ENCODE results near the gene CARM1. TPM values are rescaled to one million over a fixed set of nuclear protein-coding genes. Genes with fewer than 3 reads are reported as not detected.

CARM1 gene
- total and polyA plus RNA-seq, 2 of the 13 experiments (the other 11 are each of a cell fraction or from before 2014, with no cell fraction given) = 27.6 to 55.8 TPM

- TF ChIP-seq, protein P1, sequence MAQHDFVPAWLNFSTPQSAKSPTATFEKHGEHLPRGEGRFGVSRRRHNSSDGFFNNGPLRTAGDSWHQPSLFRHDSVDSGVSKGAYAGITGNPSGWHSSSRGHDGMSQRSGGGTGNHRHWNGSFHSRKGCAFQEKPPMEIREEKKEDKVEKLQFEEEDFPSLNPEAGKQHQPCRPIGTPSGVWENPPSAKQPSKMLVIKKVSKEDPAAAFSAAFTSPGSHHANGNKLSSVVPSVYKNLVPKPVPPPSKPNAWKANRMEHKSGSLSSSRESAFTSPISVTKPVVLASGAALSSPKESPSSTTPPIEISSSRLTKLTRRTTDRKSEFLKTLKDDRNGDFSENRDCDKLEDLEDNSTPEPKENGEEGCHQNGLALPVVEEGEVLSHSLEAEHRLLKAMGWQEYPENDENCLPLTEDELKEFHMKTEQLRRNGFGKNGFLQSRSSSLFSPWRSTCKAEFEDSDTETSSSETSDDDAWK (CRISPR knock-in tag; IDR thresholded peaks at IDR 0.05) = no peak
- TF ChIP-seq KDM5B (CRISPR knock-in tag; IDR thresholded peaks at IDR 0.05; ENCODE audit: borderline replicate concordance) = 0 out of 2 replicates have a peak, but pooled peaks have one; percentile 30
- TF ChIP-seq, protein P2, sequence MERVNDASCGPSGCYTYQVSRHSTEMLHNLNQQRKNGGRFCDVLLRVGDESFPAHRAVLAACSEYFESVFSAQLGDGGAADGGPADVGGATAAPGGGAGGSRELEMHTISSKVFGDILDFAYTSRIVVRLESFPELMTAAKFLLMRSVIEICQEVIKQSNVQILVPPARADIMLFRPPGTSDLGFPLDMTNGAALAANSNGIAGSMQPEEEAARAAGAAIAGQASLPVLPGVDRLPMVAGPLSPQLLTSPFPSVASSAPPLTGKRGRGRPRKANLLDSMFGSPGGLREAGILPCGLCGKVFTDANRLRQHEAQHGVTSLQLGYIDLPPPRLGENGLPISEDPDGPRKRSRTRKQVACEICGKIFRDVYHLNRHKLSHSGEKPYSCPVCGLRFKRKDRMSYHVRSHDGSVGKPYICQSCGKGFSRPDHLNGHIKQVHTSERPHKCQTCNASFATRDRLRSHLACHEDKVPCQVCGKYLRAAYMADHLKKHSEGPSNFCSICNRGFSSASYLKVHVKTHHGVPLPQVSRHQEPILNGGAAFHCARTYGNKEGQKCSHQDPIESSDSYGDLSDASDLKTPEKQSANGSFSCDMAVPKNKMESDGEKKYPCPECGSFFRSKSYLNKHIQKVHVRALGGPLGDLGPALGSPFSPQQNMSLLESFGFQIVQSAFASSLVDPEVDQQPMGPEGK (CRISPR knock-in tag; IDR thresholded peaks at IDR 0.05) = peak; percentile 51
- TF ChIP-seq RARG (CRISPR knock-in tag; IDR thresholded peaks at IDR 0.05; ENCODE audit: low read depth) = no peak
- TF ChIP-seq, protein P3, sequence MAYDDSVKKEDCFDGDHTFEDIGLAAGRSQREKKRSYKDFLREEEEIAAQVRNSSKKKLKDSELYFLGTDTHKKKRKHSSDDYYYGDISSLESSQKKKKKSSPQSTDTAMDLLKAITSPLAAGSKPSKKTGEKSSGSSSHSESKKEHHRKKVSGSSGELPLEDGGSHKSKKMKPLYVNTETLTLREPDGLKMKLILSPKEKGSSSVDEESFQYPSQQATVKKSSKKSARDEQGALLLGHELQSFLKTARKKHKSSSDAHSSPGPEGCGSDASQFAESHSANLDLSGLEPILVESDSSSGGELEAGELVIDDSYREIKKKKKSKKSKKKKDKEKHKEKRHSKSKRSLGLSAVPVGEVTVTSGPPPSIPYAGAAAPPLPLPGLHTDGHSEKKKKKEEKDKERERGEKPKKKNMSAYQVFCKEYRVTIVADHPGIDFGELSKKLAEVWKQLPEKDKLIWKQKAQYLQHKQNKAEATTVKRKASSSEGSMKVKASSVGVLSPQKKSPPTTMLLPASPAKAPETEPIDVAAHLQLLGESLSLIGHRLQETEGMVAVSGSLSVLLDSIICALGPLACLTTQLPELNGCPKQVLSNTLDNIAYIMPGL (CRISPR knock-in tag; IDR thresholded peaks at IDR 0.05; ENCODE audit: borderline replicate concordance in 1 of 2, low read depth in 1 of 2) = peak; percentile 28 to 74; a peak in 3 of 4 replicates
- TF ChIP-seq MIXL1 (CRISPR knock-in tag; IDR thresholded peaks at IDR 0.05) = 0 out of 2 replicates have a peak, but pooled peaks have one; percentile 50
- no peak for TF ChIP-seq SCMH1 (CRISPR knock-in tag; IDR thresholded peaks at IDR 0.05; ENCODE audit: borderline replicate concordance)
- TF ChIP-seq THAP11 (CRISPR knock-in tag; IDR thresholded peaks at IDR 0.05) = peak; percentile 39; the same call in 1 of the 2 replicates
- TF ChIP-seq, protein P4, sequence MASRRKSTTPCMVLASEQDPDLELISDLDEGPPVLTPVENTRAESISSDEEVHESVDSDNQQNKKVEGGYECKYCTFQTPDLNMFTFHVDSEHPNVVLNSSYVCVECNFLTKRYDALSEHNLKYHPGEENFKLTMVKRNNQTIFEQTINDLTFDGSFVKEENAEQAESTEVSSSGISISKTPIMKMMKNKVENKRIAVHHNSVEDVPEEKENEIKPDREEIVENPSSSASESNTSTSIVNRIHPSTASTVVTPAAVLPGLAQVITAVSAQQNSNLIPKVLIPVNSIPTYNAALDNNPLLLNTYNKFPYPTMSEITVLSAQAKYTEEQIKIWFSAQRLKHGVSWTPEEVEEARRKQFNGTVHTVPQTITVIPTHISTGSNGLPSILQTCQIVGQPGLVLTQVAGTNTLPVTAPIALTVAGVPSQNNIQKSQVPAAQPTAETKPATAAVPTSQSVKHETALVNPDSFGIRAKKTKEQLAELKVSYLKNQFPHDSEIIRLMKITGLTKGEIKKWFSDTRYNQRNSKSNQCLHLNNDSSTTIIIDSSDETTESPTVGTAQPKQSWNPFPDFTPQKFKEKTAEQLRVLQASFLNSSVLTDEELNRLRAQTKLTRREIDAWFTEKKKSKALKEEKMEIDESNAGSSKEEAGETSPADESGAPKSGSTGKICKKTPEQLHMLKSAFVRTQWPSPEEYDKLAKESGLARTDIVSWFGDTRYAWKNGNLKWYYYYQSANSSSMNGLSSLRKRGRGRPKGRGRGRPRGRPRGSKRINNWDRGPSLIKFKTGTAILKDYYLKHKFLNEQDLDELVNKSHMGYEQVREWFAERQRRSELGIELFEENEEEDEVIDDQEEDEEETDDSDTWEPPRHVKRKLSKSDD (CRISPR knock-in tag; IDR thresholded peaks at IDR 0.05; ENCODE audit: low read depth) = no peak
- peak; percentile 14; the same call in 1 of the 2 replicates for TF ChIP-seq RXRB (CRISPR knock-in tag; IDR thresholded peaks at IDR 0.05; ENCODE audit: borderline replicate concordance)
- TF ChIP-seq PPARG (CRISPR knock-in tag; conservative IDR thresholded peaks at IDR 0.05) = 0 out of 2 replicates have a peak, but pooled peaks have one; percentile 23
- TF ChIP-seq RAD21 (CRISPR knock-in tag; IDR thresholded peaks at IDR 0.05) = peak; percentile 81
- no peak for TF ChIP-seq ZFP41 (CRISPR knock-in tag; IDR thresholded peaks at IDR 0.05; ENCODE audit: borderline replicate concordance)
- peak; percentile 50 for TF ChIP-seq SAP130 (CRISPR knock-in tag; IDR thresholded peaks at IDR 0.05; ENCODE audit: low read depth)
- TF ChIP-seq FOXA3 (CRISPR knock-in tag; IDR thresholded peaks at IDR 0.05) = 0 out of 2 replicates have a peak, but pooled peaks have one; percentile 10
- TF ChIP-seq ZBTB42 (CRISPR knock-in tag; IDR thresholded peaks at IDR 0.05) = no peak
- no peak for TF ChIP-seq ZNF850 (CRISPR knock-in tag; conservative IDR thresholded peaks at IDR 0.05)
- TF ChIP-seq, protein P5, sequence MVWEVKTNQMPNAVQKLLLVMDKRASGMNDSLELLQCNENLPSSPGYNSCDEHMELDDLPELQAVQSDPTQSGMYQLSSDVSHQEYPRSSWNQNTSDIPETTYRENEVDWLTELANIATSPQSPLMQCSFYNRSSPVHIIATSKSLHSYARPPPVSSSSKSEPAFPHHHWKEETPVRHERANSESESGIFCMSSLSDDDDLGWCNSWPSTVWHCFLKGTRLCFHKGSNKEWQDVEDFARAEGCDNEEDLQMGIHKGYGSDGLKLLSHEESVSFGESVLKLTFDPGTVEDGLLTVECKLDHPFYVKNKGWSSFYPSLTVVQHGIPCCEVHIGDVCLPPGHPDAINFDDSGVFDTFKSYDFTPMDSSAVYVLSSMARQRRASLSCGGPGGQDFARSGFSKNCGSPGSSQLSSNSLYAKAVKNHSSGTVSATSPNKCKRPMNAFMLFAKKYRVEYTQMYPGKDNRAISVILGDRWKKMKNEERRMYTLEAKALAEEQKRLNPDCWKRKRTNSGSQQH (CRISPR knock-in tag; IDR thresholded peaks at IDR 0.05; ENCODE audit: low read depth) = no peak
- 0 out of 2 replicates have a peak, but pooled peaks have one; percentile 23 for TF ChIP-seq MAZ (IDR thresholded peaks at IDR 0.05; ENCODE audit: borderline replicate concordance, low read depth, low read length)
- no peak for TF ChIP-seq MAZ (CRISPR knock-in tag; IDR thresholded peaks at IDR 0.05; ENCODE audit: low read depth)
Observed at GRCh38 chr19:10936661-10937084, 65.3 kb downstream of the CARM1 start (continued).
